Testis (tissue), 5 donors: Measurements from ENCODE around the gene PRDM12. TPM values are rescaled to one million over a fixed set of nuclear protein-coding genes. Genes with fewer than 3 reads are reported as not detected.

ENCODE experiments used
- DNase-seq: peaks from one replicate; pipeline ENCODE4 v3.0.0-alpha.2; 2019
- H3K27ac ChIP-seq, 2 donors: fragments of 200-600 bp; sonication (generic); one replicate each; pipeline ENCODE4 v1.5.1; 2019
- H3K27me3 ChIP-seq: fragments of 200-600 bp; sonication (generic); one replicate; pipeline ENCODE4 v1.5.1; 2019
- H3K36me3 ChIP-seq: fragments of 200-600 bp; sonication (generic); one replicate; pipeline ENCODE4 v1.5.1; 2017; ENCODE audit warnings: low read depth; ENCODE audit errors: missing control alignments
- H3K4me1 ChIP-seq: fragments of 200-600 bp; sonication (generic); one replicate; pipeline ENCODE4 v1.5.1; 2019
- H3K4me3 ChIP-seq, 2 donors: fragments of 200-600 bp; sonication (generic); one replicate each; pipeline ENCODE4 v1.5.1; 2017 to 2019
- H3K9me3 ChIP-seq: fragments of 200-600 bp; sonication (generic); one replicate; pipeline ENCODE4 v1.5.1; 2017
- CTCF ChIP-seq, 3 experiments: fragments of 450-650 bp in 2 of 3; fragments of 200-600 bp in 1 of 3; sonication (generic) in 1 of 3; IDR thresholded peaks; one replicate each; pipeline ENCODE4 v1.5.1; 2016 to 2019; ENCODE audit warnings: antibody characterized with exemption in 3 of 3, mild to moderate bottlenecking in 2 of 3, moderate library complexity in 1 of 3
- POLR2A ChIP-seq: fragments of 450-650 bp; IDR thresholded peaks from one replicate; pipeline ENCODE4 v1.6.1; 2017; ENCODE audit warnings: antibody characterized with exemption, mild to moderate bottlenecking, moderate library complexity
- WGBS, 2 donors: methylation state at CpG; one replicate each; pipeline ENCODE4 v1.1.5; 2018; 5-methylcytosine and 5-hydroxymethylcytosine counted together
- intact Hi-C: fragments of 100-400 bp; cut with DNase I; formaldehyde crosslinking; loops from one replicate; pipeline ENCODE4 v1.15.1; 2023; ENCODE audit warnings: low total_unique reads
- long read RNA-seq, 2 donors: transcript quantifications; one replicate each; lab custom pipeline, GENCODE V29; 2026
- polyA plus RNA-seq: library from polyadenylated mRNA; stranded (reverse); fragments of 350-450 nt; fragmentation: Illumina TruSeq; extraction: RNeasy Lipid Tissue Mini Kit (QIAGEN cat#74804); gene quantifications from one replicate; pipeline ENCODE4 v1.2.3, GENCODE V29; 2014; ENCODE audit warnings: low read depth, low replicate concordance; ENCODE audit not compliant: insufficient read depth
- total RNA-seq, 2 donors: library from RNA; depleted of rRNA; stranded (reverse); fragments of >200 nt; gene quantifications; one replicate each; pipeline ENCODE4 v1.2.3, GENCODE V29; 2016

PRDM12 gene
- under 1 TPM; 0.68 to 0.71 TPM for total RNA-seq
- 0.32 TPM for polyA plus RNA-seq
- long read RNA-seq, donor 1 = 0 reads
- long read RNA-seq, donor 2 = 0 reads

GRCh38 chr9:130664251-130665028 lies at the start of gene PRDM12:
Gene PRDM12, plus strand, starts transcription at chr9:130664594. Its CDS starts 60 bp downstream, at chr9:130664654.
- H3K4me1 ChIP-seq = peaks cover 18% of the 10 kb centered on the region

GRCh38 chr9:130616451-130616850 lies 47.9 kb upstream of the PRDM12 start:
- no peak for DNase-seq
- Histone ChIP-seq H3K4me1 (peaks cover under 1% of the 10 kb centered on the region), H3K9me3 (no peaks in the 10 kb centered on the region), H3K36me3 (no peaks in the 10 kb centered on the region), H3K27me3 (no peaks in the 10 kb centered on the region), H3K27ac (no peak overlapping the region), H3K4me3 (no peak overlapping the region)
- WGBS, 2 donors = 89 to 91% methylated on average over 7 to 10 of the region's 10 CpGs
- TF ChIP-seq CTCF (IDR thresholded peaks at IDR 0.05) (no peak), POLR2A (no peak)
- intact Hi-C loops = no loop called here

More at GRCh38 chr9:130664251-130665028, at the start of gene PRDM12:
- intact Hi-C loops = no loop called here
- H3K9me3 ChIP-seq = no peaks in the 10 kb centered on the region
- H3K27me3 ChIP-seq = peaks cover 18% of the 10 kb centered on the region
- WGBS, 2 donors = 2 to 3% methylated on average over 39 to 76 of the region's 76 CpGs
- H3K4me3 ChIP-seq = peak within 1 kb of the TSS in 1 of 2 donors; percentile 15
- H3K27ac ChIP-seq = no peak within 1 kb of the TSS
- no peak for DNase-seq
- no peaks in the 10 kb centered on the region for H3K36me3 ChIP-seq
- TF ChIP-seq POLR2A (no peak), CTCF (IDR thresholded peaks at IDR 0.05) (no peak)

- no peak for DNase-seq
- 90 to 91% methylated on average over 10 of the region's 10 CpGs for WGBS, 2 donors
- H3K9me3 ChIP-seq = no peaks in the 10 kb centered on the region
- intact Hi-C loops = no loop called here
- no peak overlapping the region for H3K27ac ChIP-seq
- no peaks in the 10 kb centered on the region for H3K4me1 ChIP-seq
- peaks cover 4% of the 10 kb centered on the region for H3K36me3 ChIP-seq
- no peak for TF ChIP-seq POLR2A
- TF ChIP-seq CTCF (IDR thresholded peaks at IDR 0.05) = no peak
- H3K4me3 ChIP-seq = no peak overlapping the region
- no peaks in the 10 kb centered on the region for H3K27me3 ChIP-seq
Observed at GRCh38 chr9:130623466-130623865, 40.9 kb upstream of the PRDM12 start.

- DNase-seq = no peak
- 87 to 92% methylated on average over 4 of the region's 4 CpGs for WGBS, 2 donors
- H3K9me3 ChIP-seq = no peaks in the 10 kb centered on the region
- TF ChIP-seq CTCF (IDR thresholded peaks at IDR 0.05) (no peak), POLR2A (no peak)
- H3K4me3 ChIP-seq = no peak overlapping the region
- H3K4me1 ChIP-seq = no peaks in the 10 kb centered on the region
- H3K27ac ChIP-seq = no peak overlapping the region
- H3K27me3 ChIP-seq = no peaks in the 10 kb centered on the region
- intact Hi-C loops = no loop called here
- peaks cover 4% of the 10 kb centered on the region for H3K36me3 ChIP-seq
Observed at GRCh38 chr9:130624154-130624553, 40.2 kb upstream of the PRDM12 start.
